Ascending aorta (tissue), 2 donors: ENCODE results near the gene UMODL1. TPM values are rescaled to one million over a fixed set of nuclear protein-coding genes. Genes with fewer than 3 reads are reported as not detected.
A peak's percentile ranks its signal among the peaks of the same experiment; 100 is the strongest.

Experiments
- DNase-seq, 2 donors: peaks; one replicate each; pipeline ENCODE4 v3.0.0-alpha.2; 2019; ENCODE audit warnings: low spot score in 2 of 2
- H3K27ac ChIP-seq, 2 donors: fragments of 200-600 bp; sonication (generic); one replicate each; pipeline ENCODE4 v1.5.1; 2016 to 2017; ENCODE audit warnings: mild to moderate bottlenecking in 1 of 2
- H3K27me3 ChIP-seq: fragments of 200-600 bp; sonication (generic); one replicate; pipeline ENCODE4 v1.5.1; 2017
- H3K36me3 ChIP-seq, 2 donors: fragments of 200-600 bp; sonication (generic); one replicate each; pipeline ENCODE4 v1.5.1; 2016
- H3K4me1 ChIP-seq, 2 donors: fragments of 200-600 bp; sonication (generic); one replicate each; pipeline ENCODE4 v1.5.1; 2016 to 2017; ENCODE audit warnings: mild to moderate bottlenecking in 1 of 2
- H3K4me3 ChIP-seq, 2 donors: fragments of 200-600 bp; sonication (generic); one replicate each; pipeline ENCODE4 v1.5.1; 2016 to 2017; ENCODE audit warnings: mild to moderate bottlenecking in 1 of 2
- H3K9me3 ChIP-seq, 2 donors: fragments of 200-600 bp; sonication (generic); one replicate each; pipeline ENCODE4 v1.5.1; 2016
- CTCF ChIP-seq, 3 experiments: fragments of 200-600 bp in 2 of 3; fragments of 450-650 bp in 1 of 3; sonication (generic) in 2 of 3; IDR thresholded peaks; one replicate each; pipeline ENCODE4 v1.5.1; 2016 to 2019; ENCODE audit warnings: antibody characterized with exemption in 3 of 3, mild to moderate bottlenecking in 1 of 3, moderate library complexity in 1 of 3
- intact Hi-C: fragments of 100-400 bp; cut with DNase I; formaldehyde crosslinking; loops from one replicate; pipeline ENCODE4 v1.15.1; 2023
- total RNA-seq: library from RNA; depleted of rRNA; stranded (reverse); fragments of >200 nt; gene quantifications from one replicate; pipeline ENCODE4 v1.1.0, GENCODE V29; 2016

Gene UMODL1
- total RNA-seq, 1 donor from 2014 or later, result not detected

DNA sequence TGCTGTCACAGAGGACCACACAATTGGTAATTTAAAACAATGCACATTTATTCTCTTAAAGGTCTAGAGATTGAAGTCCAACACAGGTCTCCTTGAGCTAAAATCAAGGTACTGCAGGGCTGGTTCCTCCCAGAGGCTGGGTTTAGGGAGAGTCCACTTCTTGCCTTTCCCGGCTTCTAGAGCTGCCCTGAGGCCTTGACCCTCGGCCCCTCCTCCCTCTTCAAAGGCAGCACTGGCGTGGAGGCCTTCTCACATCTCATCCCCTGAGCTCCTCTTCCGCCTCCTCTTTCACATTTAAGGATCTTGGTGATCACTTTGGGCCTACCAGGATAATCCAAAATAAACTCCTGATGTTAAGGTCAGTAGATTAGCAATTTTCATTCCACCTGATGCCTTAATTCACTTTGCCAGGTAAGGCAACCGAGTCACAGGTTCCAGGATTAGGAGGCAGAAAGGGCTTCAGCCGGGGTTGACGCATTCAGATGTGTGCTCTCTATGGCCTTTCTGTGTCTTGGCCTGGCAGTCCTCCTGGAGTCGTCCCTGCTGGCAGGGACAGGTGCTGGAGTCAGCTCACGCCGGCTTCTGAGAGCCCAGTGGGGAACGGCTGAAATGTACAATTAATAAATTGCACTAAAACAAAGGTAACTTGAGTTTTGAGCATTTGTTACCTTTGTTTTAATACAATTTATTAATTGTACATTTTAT, 86.6 kb downstream of the UMODL1 start:
- H3K36me3 ChIP-seq, result no peaks in the 10 kb centered on the region
- H3K4me3 ChIP-seq, result no peak overlapping the region
- H3K9me3 ChIP-seq, result no peaks in the 10 kb centered on the region
- TF ChIP-seq CTCF (IDR thresholded peaks at IDR 0.05), result no peak
- H3K4me1 ChIP-seq, result no peaks in the 10 kb centered on the region
- peak in 1 of 2 donors; percentile 15 for DNase-seq
- intact Hi-C loops, result no loop called here
- H3K27ac ChIP-seq, result no peak overlapping the region
- H3K27me3 ChIP-seq, result no peaks in the 10 kb centered on the region

GRCh38 chr21:42158846-42159245, 87.7 kb downstream of the UMODL1 start:
- no peak for TF ChIP-seq CTCF (IDR thresholded peaks at IDR 0.05)
- Histone ChIP-seq H3K36me3 (no peaks in the 10 kb centered on the region), H3K4me3 (no peak overlapping the region), H3K27ac (no peak overlapping the region), H3K9me3 (no peaks in the 10 kb centered on the region), H3K4me1 (no peaks in the 10 kb centered on the region), H3K27me3 (no peaks in the 10 kb centered on the region)
- intact Hi-C loops, result no loop called here
- peak in 1 of 2 donors; percentile 44 for DNase-seq

DNA sequence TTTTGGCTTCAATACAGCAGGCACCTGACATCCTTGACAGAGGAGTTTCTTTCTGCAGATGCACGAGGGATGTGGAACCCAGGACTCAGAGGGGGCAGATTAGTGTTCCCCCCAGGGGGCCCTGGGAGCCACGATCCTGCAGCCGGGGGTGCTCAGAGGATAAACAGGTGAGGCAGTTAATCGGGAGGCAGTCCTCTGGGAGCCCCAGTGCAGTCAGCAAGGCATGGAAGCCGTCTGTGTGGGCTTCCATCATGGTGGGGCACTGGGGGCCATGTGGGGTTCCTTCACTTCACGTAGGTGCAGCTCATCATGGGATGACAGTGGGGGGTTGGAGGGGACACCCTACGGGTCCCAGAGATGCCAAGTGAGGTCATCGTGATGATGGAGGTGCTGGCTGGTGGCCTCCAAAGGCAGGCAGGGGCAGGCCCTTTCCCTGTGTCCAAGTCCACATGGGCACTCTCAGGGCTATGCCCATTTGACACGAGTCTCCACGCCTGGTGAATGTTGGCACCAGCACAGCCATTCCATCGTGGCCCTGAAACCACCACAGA, 88.5 kb downstream of the UMODL1 start:
- Histone ChIP-seq H3K27ac (no peak overlapping the region), H3K4me3 (no peak overlapping the region), H3K9me3 (no peaks in the 10 kb centered on the region), H3K36me3 (no peaks in the 10 kb centered on the region), H3K27me3 (no peaks in the 10 kb centered on the region), H3K4me1 (no peaks in the 10 kb centered on the region)
- TF ChIP-seq CTCF (IDR thresholded peaks at IDR 0.05), result no peak
- peak in 1 of 2 donors; percentile 56 for DNase-seq
- intact Hi-C loops, result loop anchor here (5.0 kb wide), 1 partner anchor 1097 kb away; no protein-coding TSS in a partner anchor

GRCh38 chr21:42160111-42160721, 89.1 kb downstream of the UMODL1 start:
- no peaks in the 10 kb centered on the region for H3K36me3 ChIP-seq
- peak in 1 of 2 donors; percentile 44 for DNase-seq
- no peak overlapping the region for H3K4me3 ChIP-seq
- H3K27ac ChIP-seq, result no peak overlapping the region
- intact Hi-C loops, result loop anchor here (5.0 kb wide), 1 partner anchor 1098 kb away; no protein-coding TSS in a partner anchor
- H3K4me1 ChIP-seq, result no peaks in the 10 kb centered on the region
- no peak for TF ChIP-seq CTCF (IDR thresholded peaks at IDR 0.05)
- no peaks in the 10 kb centered on the region for H3K27me3 ChIP-seq
- no peaks in the 10 kb centered on the region for H3K9me3 ChIP-seq

DNA sequence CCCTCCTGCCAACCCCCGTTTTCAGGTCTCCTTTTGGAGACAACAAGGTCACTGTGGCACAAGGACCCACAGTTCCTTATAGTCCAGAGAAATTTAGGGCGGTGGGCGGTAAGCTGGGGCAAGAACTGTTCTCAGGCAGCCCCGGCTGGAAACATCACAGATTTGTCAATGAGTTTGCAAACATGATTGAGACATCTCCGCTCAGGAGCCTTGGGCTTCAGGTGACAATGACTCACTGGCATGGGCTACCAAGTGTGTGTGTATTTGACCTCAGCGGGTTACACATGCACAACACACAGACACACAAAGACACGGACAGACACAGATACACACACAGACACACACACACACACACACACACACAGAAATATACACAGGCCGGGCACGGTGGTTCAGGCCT, 89.6 kb downstream of the UMODL1 start:
- TF ChIP-seq CTCF (IDR thresholded peaks at IDR 0.05), result no peak
- no peaks in the 10 kb centered on the region for H3K36me3 ChIP-seq
- no peak overlapping the region for H3K4me3 ChIP-seq
- H3K9me3 ChIP-seq, result no peaks in the 10 kb centered on the region
- H3K4me1 ChIP-seq, result no peaks in the 10 kb centered on the region
- no peaks in the 10 kb centered on the region for H3K27me3 ChIP-seq
- intact Hi-C loops, result loop anchor here (5.0 kb wide), 1 partner anchor 1098 kb away; no protein-coding TSS in a partner anchor
- H3K27ac ChIP-seq, result no peak overlapping the region
- peak in 1 of 2 donors; percentile 37 for DNase-seq
